GM21619 (cell line): ENCODE measurements around the gene AURKAIP1.

Experiments used
- ATAC-seq: cut with Tn5 transposase; IDR thresholded peaks from one replicate; pipeline ENCODE4 v1.9.1; 2021; ENCODE audit not compliant: unreplicated experiment

AURKAIP1 gene

GRCh38 chr1:1335283-1335682 is 39.7 kb downstream of the AURKAIP1 start:
- no peak for ATAC-seq

GRCh38 chr1:1334835-1335234 is 40.2 kb downstream of the AURKAIP1 start:
- no peak for ATAC-seq

GRCh38 chr1:1333551-1334241 is 41.3 kb downstream of the AURKAIP1 start:
- ATAC-seq = no peak

- ATAC-seq = no peak
These were observed 42.1 kb downstream of the AURKAIP1 start for GRCh38 chr1:1332774-1333480.

DNA sequence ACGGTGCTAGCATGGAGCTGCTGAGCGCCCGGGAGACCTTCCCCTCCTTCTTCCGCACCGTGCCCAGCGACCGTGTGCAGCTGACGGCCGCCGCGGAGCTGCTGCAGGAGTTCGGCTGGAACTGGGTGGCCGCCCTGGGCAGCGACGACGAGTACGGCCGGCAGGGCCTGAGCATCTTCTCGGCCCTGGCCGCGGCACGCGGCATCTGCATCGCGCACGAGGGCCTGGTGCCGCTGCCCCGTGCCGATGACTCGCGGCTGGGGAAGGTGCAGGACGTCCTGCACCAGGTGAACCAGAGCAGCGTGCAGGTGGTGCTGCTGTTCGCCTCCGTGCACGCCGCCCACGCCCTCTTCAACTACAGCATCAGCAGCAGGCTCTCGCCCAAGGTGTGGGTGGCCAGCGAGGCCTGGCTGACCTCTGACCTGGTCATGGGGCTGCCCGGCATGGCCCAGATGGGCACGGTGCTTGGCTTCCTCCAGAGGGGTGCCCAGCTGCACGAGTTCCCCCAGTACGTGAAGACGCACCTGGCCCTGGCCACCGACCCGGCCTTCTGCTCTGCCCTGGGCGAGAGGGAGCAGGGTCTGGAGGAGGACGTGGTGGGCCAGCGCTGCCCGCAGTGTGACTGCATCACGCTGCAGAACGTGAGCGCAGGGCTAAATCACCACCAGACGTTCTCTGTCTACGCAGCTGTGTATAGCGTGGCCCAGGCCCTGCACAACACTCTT is 42.8 kb downstream of the AURKAIP1 start:
- no peak for ATAC-seq

DNA sequence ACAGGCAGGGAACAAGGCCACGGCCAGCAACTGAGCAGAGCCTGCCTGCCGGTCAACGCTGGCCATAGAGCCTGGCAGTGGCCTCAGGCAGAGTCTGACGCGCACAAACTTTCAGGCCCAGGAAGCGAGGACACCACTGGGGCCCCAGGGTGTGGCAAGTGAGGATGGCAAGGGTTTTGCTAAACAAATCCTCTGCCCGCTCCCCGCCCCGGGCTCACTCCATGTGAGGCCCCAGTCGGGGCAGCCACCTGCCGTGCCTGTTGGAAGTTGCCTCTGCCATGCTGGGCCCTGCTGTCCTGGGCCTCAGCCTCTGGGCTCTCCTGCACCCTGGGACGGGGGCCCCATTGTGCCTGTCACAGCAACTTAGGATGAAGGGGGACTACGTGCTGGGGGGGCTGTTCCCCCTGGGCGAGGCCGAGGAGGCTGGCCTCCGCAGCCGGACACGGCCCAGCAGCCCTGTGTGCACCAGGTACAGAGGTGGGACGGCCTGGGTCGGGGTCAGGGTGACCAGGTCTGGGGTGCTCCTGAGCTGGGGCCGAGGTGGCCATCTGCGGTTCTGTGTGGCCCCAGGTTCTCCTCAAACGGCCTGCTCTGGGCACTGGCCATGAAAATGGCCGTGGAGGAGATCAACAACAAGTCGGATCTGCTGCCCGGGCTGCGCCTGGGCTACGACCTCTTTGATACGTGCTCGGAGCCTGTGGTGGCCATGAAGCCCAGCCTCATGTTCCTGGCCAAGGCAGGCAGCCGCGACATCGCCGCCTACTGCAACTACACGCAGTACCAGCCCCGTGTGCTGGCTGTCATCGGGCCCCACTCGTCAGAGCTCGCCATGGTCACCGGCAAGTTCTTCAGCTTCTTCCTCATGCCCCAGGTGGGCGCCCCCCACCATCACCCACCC is 43.7 kb downstream of the AURKAIP1 start, which contains the start of gene TAS1R3:
TSS of gene TAS1R3 (plus strand) at position 213 of the 898 bp plus-strand sequence. CDS start at position 279, 66 bp downstream.
- ATAC-seq = no peak

DNA sequence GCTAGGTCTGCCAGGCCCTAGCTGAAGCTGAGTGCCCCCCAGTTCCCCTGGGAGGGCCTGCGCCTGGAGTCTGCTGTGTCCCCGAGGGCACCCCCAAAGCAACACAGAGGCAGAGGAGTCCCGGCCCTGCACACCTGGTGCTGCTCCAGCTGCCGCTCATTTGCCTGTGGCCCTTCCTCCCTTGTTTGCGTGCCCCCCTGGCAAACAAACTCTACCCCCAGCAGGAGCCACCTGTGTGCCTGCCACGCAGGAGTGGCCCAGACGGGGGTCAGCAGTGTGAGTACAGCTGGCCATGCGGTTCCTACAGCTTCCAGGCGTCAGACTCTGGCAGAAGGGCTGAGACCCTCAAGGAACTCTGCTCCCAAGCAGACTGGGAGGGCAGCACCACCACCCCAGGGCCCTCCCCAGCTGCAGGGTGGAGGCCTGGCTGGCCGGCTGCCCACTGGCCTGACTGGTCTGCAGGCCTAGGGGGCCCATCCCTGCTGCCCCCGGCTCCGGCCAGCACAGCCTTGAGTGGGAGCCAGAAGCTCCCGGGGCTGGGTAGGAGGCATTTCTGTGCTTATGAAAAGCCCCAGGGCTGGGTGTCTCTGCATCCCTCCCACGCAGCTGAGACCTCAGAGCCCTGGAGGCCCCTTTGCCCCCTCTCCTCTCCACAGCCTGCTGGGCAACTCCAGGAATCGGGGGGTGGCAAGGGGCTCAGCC is 44.5 kb downstream of the AURKAIP1 start:
- no peak for ATAC-seq

DNA sequence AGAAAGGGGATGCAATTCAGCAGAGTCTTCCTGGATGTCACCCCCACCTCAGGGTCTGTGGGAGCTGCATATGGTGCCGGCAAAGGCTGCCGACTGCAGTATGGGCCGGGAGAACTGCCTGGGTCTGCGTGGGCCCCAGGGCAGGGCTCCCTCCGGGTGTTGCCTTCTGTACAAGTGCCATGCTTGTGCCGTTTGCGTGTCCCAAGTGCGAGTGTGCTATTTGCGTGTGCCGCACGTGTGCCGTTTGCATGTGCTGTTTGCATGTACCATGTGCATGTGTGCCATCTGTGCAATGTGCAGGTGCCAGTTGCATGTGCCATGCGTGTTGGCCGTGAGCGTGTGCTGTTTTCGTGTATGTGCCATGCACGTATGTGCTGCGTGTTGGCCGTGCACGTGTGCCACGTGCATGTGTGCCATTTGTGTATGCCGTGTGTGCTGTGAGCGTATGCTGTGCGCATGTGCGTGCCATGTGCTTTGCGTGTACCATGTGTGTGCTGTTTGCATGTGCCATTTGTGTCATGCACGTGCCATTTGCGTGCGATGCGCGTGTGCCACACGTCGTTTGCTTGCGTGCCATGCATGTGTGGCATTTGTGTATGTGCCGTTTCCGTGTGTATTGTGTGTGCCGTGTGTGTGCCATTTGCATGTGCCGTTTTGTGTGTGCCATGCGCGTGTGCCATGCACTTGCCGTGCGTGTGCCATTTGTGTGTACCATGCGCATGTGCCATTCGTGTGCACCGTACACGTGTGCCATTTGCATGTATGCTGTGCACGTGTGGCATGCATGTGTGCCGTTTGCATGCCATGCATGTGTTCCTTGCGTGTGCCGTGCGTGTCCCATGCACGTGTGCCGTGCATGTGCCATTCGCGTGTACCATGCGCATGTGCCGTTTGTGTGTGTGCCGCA is 45.5 kb downstream of the AURKAIP1 start:
- ATAC-seq = no peak

- ATAC-seq = no peak
These were observed 46.8 kb downstream of the AURKAIP1 start for GRCh38 chr1:1328254-1328653.

GRCh38 chr1:1327291-1327690 is 47.7 kb downstream of the AURKAIP1 start:
- ATAC-seq = no peak

- no peak for ATAC-seq
These were observed 48.9 kb downstream of the AURKAIP1 start for GRCh38 chr1:1326075-1326605.

DNA sequence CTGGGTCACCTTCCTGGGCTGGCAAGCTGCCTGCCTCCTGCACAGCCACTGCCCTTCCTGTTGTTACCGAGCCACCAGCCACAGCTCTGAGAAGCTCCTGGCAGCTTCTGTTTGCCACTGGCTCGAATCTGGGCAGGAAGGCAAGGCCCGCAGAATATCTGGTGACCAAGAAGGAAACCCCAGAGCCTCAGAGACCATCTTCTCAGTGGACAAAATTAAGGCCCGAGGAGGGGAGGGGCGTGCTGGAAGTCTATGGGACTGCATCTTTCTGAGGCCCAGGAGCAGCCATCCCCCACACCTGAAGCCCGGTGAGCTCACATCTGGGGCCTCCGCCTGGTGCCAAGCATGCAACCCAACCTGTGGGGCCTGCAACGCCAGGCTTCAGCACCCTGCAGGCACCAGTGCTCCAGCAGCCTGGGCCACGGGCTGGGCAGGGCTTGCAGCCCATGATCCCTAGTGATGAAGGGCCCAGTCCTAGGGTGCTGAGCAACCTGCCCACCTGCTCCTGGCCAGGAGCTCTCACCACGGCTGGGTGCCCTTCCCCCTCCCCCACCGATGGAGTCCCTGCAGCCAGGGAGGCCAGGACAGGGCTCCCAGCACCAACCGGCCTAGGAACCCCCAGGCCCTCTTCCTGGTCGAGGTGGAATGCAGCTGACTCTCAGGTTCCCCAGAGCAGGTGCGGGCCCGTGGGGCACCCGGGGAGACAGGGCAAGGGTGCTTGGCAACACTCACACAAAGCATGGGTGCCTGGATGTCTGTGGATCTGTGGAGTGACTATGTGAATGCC is 49.5 kb downstream of the AURKAIP1 start:
- no peak for ATAC-seq

DNA sequence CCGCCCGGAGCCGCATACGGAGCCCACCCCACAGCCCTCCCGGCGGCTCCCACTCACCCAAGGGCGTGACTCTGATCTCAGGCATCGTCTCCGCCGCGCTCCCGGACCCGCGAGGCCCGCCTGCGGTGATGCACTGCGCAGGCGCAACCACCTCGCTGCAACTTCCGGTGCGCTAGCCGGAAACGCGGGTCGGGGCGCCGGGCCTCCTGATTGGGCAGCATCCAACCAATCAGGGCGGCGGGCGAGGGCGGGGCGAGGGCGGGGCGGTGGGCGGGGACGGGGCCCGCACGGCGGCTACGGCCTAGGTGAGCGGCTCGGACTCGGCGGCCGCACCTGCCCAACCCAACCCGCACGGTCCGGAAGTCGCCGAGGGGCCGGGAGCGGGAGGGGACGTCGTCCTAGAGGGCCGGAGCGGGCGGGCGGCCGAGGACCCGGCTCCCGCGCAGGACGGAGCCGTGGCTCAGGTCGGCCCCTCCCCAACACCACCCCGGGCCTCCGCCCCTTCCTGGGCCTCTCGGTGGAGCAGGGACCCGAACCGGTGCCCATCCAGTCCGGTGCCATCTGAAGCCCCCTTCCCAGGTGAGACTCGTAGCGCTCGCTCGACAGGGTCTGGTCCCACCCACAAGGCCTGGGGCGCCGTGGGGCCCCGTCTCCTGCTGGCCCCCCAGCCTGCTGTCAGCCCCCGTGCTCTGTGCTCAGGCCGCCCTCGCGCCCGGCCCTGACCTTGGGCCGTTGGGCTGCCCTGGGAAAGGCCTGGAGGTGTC is 50.3 kb downstream of the AURKAIP1 start, which contains the start of the genes CPTP and INTS11:
TSS of gene CPTP (plus strand) at position 279 of the 764 bp plus-strand sequence. CDS start 2,109 bp downstream, outside the sequence.
TSS of gene INTS11 (minus strand) at position 137 of the 764 bp plus-strand sequence. CDS start at position 85, 52 bp downstream.
- peak; percentile 67 for ATAC-seq

GRCh38 chr1:1324084-1324523 is 50.9 kb downstream of the AURKAIP1 start:
- ATAC-seq = peak; percentile 24
